BJ (cell line): ENCODE results near the gene SLAMF9. TPM values are rescaled to one million over a fixed set of nuclear protein-coding genes. Genes with fewer than 3 reads are reported as not detected.

Experiments
- CTCF ChIA-PET: fragments of 350-600 bp; formaldehyde crosslinking; extraction: SDS; loops from one replicate; lab custom pipeline; 2021; ENCODE audit warnings: antibody characterized with exemption, inconsistent platforms; lab: Yijun Ruan, JAX
- POLR2A ChIA-PET: fragments of 300-600 bp; sonication (Branson Sonifier 250); formaldehyde crosslinking; extraction: SDS; loops from one replicate; lab custom pipeline; 2021; ENCODE audit warnings: antibody characterized with exemption; lab: Charles Lee
- DNase-seq: peaks from one replicate; pipeline ENCODE4 v3.0.0-alpha.2; 2011; ENCODE audit warnings: low read depth
- H3K27me3 ChIP-seq: 2 replicates; pipeline ENCODE4 v1.6.0; 2011; ENCODE audit warnings: low read length; ENCODE audit not compliant: control insufficient read depth, insufficient read depth
- H3K36me3 ChIP-seq: 2 replicates; pipeline ENCODE4 v1.5.1; 2011; ENCODE audit warnings: low read length; ENCODE audit not compliant: control insufficient read depth, insufficient read depth
- H3K4me3 ChIP-seq: 2 replicates; pipeline ENCODE4 v1.5.1; 2011; ENCODE audit warnings: low read depth, mild to moderate bottlenecking, control low read depth, low read length
- polyA plus RNA-seq: library from polyadenylated mRNA; depleted of rRNA; stranded (reverse); fragments of >200 nt; gene quantifications from 2 replicates; pipeline ENCODE4 v1.2.3, GENCODE V29; 2011
- TF ChIP-seq, protein P1 (sequence below): IDR thresholded peaks from 2 replicates; pipeline ENCODE4 v1.5.1; 2011; ENCODE audit warnings: low read depth, mild to moderate bottlenecking, control low read depth, inconsistent platforms, low read length, moderate library complexity; ENCODE audit not compliant: insufficient read depth

The SLAMF9 gene
- polyA plus RNA-seq, 1 experiment: not detected

DNA sequence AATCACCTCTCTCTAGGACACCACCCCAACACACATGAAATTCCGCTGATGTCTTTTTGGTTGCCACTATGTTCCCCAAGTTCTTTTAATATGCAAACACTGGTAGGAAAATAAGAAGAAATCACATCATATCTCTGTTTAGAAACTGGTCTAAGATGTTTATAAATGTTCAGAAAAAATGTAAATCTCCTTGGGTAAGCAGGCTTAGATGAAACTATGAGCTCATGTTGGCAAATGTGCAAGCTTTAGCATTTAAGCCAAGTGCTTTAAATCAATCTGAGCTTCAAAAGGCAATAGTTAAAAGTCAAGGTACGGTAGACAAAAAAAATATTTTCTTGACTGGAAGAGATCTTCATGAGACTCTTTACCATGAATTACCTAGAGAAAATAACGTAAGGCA, 25.2 kb upstream of the SLAMF9 start:
- CTCF ChIA-PET: no interaction called here

DNA sequence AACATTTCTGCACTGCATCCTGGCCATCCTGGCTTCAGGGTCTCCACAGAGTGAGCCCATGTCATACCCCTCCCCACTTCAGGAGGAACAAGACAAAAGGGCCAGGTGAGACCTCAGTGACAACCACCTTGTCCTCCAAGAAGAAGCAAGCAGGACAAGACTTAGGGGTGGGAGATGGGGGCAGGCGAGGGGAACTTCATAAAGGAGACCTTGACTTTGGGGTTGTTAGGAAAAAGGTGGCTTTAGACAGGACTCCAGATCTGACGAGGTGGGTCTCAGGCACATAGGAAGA, 24.0 kb upstream of the SLAMF9 start:
- ChIA-PET POLR2A (no interaction called here), CTCF (interaction anchor here (0.5 kb wide), 1 partner anchor 255 kb away, joined by 3 read pairs; no protein-coding TSS in a partner anchor)
- Histone ChIP-seq H3K36me3 (no peaks in the 10 kb centered on the region), H3K4me3 (no peak overlapping the region), H3K27me3 (peaks cover 3% of the 10 kb centered on the region; the same call in 1 of the 2 replicates)
- no peak for DNase-seq
- TF ChIP-seq, protein P1, sequence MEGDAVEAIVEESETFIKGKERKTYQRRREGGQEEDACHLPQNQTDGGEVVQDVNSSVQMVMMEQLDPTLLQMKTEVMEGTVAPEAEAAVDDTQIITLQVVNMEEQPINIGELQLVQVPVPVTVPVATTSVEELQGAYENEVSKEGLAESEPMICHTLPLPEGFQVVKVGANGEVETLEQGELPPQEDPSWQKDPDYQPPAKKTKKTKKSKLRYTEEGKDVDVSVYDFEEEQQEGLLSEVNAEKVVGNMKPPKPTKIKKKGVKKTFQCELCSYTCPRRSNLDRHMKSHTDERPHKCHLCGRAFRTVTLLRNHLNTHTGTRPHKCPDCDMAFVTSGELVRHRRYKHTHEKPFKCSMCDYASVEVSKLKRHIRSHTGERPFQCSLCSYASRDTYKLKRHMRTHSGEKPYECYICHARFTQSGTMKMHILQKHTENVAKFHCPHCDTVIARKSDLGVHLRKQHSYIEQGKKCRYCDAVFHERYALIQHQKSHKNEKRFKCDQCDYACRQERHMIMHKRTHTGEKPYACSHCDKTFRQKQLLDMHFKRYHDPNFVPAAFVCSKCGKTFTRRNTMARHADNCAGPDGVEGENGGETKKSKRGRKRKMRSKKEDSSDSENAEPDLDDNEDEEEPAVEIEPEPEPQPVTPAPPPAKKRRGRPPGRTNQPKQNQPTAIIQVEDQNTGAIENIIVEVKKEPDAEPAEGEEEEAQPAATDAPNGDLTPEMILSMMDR: no peak

More for the DNA sequence above, 25.2 kb upstream of the SLAMF9 start:
- Histone ChIP-seq H3K27me3 (peaks cover 5% of the 10 kb centered on the region; the same call in 1 of the 2 replicates), H3K36me3 (no peaks in the 10 kb centered on the region), H3K4me3 (no peak overlapping the region)
- TF ChIP-seq, protein P1: no peak
- no peak for DNase-seq
- POLR2A ChIA-PET: no interaction called here

DNA sequence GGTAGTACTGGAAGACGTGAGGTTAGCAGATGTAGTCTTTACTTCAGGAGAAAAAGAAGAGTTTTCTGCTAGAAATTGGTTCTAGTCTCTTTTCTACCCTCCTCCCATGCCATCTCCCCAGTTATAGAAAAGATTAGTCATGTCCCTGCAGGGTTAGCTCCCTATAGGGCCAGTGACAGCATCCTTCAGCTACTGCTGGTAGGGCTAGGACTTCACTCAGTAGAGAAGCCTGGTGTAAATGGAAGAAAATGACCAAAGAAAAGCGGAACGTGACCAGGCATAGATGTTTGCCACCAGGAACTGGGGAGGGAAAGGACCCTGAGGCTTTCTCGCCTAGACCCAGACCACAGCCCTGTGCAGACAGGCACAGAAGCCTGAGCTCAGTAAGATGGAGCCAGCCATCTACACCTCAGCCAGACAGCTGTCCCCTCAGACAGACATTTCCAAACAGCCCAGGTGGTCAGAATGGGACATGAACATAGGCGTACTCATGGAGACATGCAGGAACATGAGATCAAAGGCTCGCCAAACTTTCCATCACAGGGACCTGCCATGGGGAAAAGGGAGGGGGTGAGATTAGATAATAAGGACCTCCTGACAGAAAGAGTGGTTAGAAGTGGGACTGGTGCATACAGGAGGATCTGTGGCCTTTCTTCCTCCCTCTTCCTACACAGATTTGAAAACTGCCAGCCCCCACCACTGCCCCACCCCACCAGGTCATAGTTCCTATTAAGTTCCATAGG, 23.5 kb upstream of the SLAMF9 start:
- H3K27me3 ChIP-seq: peaks cover 3% of the 10 kb centered on the region; the same call in 1 of the 2 replicates
- DNase-seq: no peak
- ChIA-PET CTCF (interaction anchor here (0.5 to 1.5 kb wide), 3 partner anchors 30 to 255 kb away, joined by 3 to 5 read pairs (median 3); no protein-coding TSS in a partner anchor), POLR2A (no interaction called here)
- TF ChIP-seq, protein P1: no peak
- no peak overlapping the region for H3K4me3 ChIP-seq
- no peaks in the 10 kb centered on the region for H3K36me3 ChIP-seq

DNA sequence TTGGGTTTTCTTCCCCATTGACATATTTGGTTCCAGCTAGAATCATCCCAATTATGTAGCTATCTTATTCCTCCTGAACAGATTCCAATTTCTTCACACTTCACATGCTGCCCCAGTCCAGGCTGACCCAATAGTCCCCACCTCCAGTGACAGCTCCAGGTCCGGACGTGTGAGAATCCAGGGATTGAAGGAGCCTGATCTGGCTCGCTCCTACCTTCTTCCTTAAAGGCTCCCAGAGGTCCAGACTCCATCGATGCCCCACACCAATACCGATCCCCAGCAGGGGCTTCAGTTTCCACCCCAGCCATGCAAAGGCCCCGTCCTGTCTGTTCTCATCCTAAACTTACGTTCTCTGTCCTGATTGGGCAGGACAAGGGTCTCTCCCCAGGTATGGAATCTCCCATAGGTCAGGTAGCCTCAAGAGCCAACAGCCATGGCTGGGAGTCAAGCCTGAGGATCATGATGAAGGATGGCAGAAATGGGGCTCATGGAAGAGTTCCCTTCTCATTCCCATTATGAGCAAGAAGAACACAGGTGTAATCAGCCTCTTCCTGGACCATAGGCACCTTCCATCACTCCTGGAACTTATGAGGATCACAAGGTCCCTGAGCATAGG, 20.4 kb upstream of the SLAMF9 start:
- Histone ChIP-seq H3K27me3 (peaks cover 3% of the 10 kb centered on the region; the same call in 1 of the 2 replicates), H3K36me3 (peaks cover 2% of the 10 kb centered on the region; the same call in 1 of the 2 replicates), H3K4me3 (no peak overlapping the region)
- DNase-seq: no peak
- ChIA-PET CTCF (no interaction called here), POLR2A (no interaction called here)
- TF ChIP-seq, protein P1: no peak

DNA sequence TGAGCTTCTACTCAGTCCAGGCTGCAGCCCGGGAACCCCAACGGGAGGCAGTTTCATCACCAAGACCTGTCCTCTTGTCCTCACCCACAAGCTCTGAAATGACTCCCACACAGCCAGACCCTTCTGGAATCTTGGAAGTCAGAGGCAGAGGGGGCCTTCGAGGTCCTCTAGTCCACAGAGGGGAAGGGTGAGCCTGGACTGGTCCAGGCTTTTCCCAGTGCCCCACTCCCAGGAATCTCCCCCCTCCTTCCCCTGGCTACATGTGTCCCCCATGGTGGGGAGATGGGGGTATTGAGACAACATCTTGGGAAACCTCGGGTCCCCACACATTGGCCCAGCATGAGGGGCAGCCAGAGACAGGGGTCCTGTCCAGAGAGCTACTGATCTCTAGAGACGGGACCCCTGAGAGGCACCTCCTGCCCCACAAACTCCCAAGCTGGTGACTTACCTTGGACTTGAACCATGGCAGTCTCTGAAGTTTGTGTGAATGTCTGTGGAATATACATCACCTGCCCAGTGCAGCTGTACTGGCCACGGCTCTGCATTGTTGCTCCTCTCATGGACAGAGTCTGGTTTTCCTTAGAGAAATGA, 19.4 kb upstream of the SLAMF9 start:
- CTCF ChIA-PET: interaction anchor here (5.2 kb wide), 1 partner anchor 33 kb away, joined by 34 read pairs; no protein-coding TSS in a partner anchor
- no peak overlapping the region for H3K4me3 ChIP-seq
- peaks cover 3% of the 10 kb centered on the region; the same call in 1 of the 2 replicates for H3K27me3 ChIP-seq
- TF ChIP-seq, protein P1: no peak
- peaks cover 2% of the 10 kb centered on the region; the same call in 1 of the 2 replicates for H3K36me3 ChIP-seq
- no peak for DNase-seq
- POLR2A ChIA-PET: no interaction called here
